Gastroesophageal sphincter (tissue), 3 donors: ENCODE data around the gene ZNF605.

Source experiments
- CTCF ChIP-seq, 4 experiments: fragments of 200-600 bp in 2 of 4; fragments of 450-650 bp in 2 of 4; sonication (generic) in 1 of 4; IDR thresholded peaks; one replicate each; pipeline ENCODE4 v1.5.1; 2017 to 2019; ENCODE audit warnings: antibody characterized with exemption in 4 of 4, mild to moderate bottlenecking in 2 of 4, moderate library complexity in 2 of 4
- POLR2AphosphoS5 ChIP-seq: sonication (generic); formaldehyde crosslinking; IDR thresholded peaks from one replicate; pipeline ENCODE4 v1.6.1; 2017; ENCODE audit warnings: antibody characterized with exemption

- TF ChIP-seq POLR2AphosphoS5, result no peak
- TF ChIP-seq CTCF (IDR thresholded peaks at IDR 0.05), result no peak
These were observed 69.3 kb downstream of the ZNF605 start for GRCh38 chr12:132886529-132887477.
